Measurements from ENCODE around the gene GFRAL. TPM values are rescaled to one million over a fixed set of nuclear protein-coding genes. Genes with fewer than 3 reads are reported as not detected.

The GFRAL gene
- total RNA-seq, 1 experiment from 2014 or later: not detected

Other genes starting within 250 kb of the GFRAL start
- gene HCRTR2, start 153.0 kb upstream of the GFRAL start, total RNA-seq (2014; rRNA removed; shearing (Covaris generic); ENCODE audit: low replicate concordance): not detected in 2 replicates